GM21423 (cell line): Measurements from ENCODE around the gene TLK2.

ENCODE experiments used
- ATAC-seq: cut with Tn5 transposase; IDR thresholded peaks from one replicate; pipeline ENCODE4 v1.9.1; 2021; ENCODE audit warnings: mild to moderate bottlenecking, moderate library complexity; ENCODE audit not compliant: unreplicated experiment

Gene TLK2

DNA sequence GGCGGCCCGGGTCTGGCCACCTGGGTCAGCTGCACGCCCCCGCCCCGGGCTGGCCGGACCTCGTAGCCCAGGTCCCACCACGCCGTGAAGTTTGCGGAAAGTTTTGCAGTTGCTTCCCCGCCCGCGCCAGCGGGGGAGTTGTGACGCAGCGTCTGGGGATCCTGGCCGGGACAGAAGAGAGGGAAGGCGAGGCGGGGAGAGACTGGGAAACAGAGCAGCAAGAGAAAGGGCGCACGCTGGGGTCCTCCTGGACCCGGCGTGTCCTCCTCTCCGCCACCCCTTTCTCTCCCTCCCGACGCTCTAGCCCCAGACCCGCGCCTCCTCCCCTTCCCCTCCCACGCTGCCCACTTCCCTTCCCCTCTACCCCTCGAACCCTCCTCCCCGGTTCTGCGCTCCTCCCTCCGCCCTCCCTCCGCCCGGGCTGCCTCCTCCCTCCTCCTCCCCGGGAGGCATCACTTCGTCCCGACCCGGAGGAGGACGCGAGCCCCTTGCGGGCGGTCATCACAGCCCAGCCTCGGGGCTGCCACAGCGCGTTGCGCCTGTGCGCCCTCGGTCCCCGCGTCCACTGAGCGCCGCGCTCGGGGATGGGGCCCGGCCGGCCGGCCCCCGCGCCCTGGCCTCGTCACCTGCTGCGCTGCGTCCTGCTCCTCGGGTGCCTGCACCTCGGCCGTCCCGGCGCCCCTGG lies 148.7 kb downstream of the TLK2 start, which contains the start of gene MRC2:
Gene MRC2 (plus strand): TSS at position 452 of the 685 bp plus-strand sequence. CDS start 133 bp downstream, at position 585.
- ATAC-seq: no peak

DNA sequence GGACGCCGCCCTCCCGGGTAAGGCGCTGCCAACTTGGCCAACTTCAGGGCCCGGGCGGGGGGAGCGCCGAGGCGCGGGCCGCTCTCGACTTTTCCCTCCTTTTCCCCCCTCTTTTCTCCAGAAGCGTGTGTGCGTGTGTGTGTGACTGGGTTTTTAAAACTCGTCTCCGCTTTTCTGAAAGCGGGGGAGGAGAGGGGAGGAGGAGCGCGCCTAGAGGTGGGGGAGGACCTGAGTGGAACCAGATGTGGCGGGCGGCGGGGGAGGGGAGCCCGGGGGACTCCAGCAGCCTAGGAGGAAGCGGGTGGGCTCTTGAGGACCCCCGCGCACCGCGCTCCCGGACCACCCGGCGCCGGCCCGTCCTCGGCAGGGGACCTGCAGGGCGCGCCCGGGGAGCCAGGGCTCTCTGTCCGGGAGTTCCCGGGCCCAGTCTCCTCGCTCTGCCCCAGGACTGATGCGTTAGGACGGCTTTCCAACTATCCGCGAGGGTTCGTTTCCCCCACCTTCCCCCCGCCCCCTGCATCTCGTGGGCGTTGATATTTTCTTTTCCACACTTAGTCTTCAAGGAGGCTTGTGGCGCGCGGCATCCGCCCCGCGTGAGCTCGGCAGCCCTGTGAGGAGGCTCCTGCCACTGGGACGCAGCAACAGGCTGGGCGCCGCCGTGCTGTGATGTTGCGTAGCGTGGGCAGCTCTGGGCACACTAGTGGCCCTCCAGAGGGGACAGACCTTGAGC lies 149.4 kb downstream of the TLK2 start:
- no peak for ATAC-seq

DNA sequence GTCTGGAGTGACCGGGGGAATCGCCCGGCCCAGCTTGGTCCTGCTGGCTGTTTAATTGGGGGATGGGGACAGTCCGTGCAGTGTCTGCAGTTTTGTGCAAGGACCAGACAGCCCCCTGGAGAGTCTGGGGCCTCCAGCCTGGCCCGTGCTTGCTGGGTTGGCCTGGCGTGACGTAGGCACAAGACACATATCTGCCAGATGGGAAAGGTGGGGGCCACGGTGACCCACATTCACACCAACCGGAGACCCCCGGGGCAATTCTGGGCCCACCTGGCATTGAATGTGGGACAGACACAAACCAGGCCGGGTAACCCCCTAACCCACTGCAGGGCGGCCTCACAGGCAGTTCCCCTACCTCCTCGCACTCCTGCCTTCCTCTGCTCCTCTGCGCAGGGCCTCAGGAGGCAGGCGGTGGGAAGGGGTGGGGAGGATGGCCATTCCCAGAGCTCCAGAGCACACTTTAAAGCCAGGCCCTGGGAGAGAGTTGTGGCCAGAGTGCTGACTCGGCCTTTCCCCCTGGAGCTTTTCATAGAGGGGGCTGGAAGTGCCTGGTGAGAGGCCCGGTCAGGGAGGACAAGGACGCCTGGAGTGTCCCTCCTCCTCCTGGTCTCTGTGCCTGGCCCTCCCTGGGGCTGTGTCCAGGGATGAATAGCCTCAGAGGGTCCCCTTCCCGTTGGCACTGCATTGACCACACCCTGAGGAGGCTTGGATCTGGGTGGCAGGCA lies 150.4 kb downstream of the TLK2 start:
- ATAC-seq: no peak

DNA sequence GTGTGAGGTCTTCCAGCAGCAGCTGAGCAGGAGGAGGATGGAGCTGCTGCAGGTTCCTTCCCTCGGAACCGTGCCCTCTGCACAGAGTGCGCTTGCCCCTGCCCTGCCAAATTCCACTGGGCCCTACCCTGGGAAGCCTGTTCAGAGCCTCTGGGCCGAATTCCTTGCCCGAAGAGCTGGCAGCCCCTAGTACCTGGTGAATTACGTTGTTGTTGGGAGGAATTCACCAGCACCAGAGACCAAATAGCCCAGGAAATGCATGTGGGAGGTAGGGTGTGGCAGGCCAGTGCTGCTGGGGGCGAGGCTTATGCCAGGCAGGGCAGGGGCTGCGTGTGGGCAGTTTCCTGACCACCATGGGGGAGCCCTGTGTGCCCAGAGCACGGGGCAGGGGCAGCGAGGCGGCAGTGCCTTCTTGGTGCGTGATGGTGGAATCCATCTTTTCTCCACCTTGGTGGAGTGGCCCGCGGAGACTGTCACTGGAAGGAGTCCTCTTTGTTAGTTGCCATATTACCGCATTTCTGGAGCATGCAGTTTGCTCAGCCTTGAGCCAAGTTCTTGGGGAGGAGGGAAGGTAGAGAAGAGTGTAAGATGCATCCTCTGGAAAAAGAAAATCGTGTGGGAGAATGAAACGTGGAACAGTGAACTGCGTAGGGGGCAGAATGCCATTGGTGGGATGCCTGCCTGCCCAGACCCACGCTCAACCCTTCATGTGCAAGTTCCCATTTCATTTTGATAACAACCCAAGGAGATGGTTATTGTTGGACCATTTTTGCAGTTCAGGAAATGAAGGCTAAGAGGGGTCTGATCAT lies 151.1 kb downstream of the TLK2 start:
- ATAC-seq: no peak

DNA sequence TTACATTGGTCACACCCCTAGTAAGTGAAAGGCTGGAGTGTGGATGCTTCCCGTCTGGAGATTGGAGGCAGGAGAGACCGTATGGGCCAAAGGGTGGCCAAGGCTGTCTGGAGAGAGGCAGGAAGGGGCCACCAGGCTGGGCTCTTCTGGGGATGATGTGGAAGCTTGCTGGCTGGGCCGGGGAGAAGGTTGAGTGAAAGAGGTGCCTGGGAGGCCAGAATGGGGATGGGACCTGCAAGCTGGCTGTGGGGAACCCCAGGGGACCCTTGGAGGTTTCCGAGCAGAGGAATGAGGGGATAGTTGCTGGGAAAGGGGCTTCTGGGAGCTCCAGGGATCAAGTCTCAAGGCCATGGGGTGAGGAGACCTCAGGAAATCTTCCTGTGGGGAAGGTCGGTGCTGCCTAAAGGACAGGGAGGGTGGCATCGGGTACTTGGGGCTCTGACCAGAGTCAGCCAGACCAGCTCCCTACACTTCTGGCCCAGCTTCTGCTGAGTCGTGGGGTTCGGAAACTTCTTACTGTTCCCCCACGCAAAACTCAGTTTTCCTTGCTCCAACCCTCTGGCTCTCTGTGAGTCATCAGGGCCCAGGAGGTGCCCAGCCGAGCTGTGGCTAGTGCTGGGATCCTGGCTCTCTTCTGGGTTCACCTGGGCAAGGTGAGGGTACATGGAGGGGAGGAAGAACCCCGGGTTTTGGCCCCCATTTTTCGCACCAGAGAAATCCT lies 151.9 kb downstream of the TLK2 start:
- ATAC-seq: no peak

DNA sequence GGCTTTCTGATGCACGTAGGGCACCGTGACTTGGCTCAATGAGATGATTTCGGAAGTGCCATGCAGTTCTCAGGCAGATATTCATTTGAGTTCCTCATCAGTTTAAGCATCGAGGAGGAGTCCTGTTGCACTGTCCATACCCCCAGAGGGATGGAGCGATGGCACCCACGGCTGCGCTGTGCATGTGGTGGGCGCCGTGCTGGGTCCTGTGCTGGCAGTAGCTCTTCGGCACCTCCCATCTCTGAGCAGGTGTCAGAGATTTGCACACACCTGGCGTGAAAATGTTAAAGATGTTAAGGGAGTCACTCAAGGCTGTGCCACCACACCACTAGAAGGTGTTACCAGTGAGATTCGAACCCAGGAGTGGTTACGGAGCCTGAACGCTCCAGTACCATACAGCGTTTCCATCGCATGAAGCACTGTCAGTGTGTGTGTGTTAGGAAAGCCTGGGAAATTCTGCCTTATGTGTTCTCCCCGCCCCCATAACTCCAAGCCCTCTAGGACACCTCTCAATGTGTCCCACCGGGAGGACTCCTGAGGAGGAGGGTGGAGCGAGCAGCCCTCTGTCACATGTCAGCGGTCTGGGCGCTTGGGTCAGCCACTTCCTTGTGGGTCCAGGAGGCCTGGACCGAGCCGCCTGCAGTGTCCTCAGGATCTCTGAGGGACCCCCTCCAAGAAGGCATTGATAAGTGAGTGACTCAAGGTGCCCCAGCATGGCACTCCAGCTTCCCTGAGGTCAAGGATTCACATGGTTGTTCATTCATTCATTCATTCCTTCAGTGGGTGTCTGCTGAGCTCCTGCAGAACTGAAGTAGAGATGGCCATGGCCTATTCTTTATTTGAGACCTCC lies 152.7 kb downstream of the TLK2 start:
- no peak for ATAC-seq

DNA sequence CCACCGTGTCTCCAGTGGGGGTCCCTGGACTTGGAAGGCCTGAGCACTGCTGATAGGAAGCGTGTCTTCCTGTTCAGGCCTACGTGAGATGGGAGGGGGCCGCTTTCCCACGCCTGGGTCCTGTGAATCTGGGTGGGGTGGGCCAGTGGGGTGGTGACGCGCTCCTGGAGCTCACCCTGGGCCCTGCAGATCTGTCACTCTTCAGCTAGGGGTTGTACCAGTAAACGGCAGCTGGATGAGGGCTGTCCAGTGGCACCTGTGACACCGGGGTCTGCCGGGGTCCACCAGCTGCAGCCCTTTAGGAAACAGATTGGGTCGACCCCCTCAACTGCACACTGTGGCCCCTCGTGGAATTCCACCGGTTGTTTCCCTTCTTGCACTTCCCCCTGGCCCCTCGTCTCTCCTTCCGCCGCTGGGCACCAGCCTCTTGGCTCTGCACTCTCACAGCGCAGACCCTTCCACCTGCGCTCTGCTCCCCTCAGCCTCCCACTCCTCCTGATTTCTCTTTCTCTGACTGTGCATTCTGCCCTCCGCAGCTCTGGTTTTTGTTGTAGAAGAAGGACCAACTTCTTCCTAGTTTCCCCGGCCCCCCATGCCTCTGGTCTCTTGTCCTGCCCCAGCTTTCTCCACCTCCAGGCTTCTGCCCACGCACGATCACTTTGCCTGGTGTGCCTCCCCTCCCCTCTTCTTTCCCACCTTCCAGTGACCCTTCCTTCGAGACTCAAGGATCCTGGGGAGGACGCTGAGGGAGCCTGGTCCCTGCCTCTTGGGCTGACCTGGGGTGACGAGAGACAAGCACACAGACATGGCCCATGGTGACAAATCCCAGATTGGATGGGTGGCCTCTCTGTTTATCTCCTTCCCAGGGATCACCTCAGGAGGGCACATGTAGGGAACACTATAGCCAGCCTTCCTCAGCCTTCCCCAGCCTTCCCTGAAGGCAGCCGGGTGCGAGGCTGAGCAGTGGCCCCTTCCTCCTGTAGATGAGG lies 153.6 kb downstream of the TLK2 start:
- ATAC-seq: no peak

DNA sequence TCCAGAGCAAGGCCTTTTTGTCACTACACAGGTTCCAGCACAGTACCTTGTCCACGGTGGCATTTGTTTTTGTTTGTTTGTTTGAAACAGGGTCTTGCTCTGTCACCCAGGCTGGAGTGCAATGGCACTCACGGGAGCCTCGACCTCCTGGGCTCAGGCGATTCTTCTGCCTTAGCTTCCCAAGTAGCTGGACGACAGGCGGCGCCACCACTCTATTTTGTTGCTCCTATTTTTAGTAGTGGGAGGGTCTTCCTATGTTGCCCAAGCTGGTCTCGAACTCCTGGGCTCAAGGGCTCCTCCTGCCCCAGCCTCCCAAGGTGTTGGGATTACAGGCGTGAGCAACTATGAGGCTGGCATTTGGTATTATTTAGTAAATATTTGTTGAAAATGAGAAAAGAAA lies 159.2 kb downstream of the TLK2 start:
- ATAC-seq: no peak

DNA sequence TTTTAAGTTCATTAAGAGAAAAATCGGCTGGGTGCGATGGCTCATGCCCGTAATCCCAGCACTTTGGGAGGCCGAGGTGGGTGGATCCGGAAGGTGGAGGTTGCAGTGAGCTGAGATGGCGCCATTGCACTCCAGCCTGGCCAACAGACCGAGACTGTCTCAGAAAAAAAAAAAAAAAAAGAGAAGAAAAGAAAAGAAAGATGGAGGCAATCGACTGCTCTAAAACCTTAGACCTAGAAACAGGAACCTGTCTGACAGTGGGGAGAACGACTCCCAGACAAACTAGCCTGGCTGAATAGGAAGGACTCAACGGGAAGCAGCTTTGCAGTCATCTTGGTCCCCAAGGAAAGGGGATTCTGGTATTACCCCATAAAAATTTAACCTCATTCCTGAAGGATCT lies 162.5 kb downstream of the TLK2 start:
- no peak for ATAC-seq

DNA sequence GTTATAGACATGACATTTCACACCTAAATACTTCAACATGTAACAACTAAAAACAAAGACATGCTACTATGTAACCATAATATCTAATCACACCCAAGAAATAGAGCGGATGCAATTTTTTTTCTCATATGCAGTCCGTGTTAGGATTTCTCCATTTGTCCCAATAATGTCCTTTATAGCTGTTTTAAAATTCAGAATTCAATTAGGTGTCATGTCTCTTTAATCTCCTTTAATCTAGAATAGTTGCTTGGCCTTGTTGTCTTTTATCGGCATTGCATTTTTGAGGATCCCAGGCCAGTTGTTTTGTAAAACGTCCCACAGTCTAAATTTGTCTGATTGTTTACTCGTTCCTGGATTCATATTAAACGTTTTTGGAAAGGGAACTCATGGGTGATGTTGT lies 163.3 kb downstream of the TLK2 start:
- no peak for ATAC-seq

DNA sequence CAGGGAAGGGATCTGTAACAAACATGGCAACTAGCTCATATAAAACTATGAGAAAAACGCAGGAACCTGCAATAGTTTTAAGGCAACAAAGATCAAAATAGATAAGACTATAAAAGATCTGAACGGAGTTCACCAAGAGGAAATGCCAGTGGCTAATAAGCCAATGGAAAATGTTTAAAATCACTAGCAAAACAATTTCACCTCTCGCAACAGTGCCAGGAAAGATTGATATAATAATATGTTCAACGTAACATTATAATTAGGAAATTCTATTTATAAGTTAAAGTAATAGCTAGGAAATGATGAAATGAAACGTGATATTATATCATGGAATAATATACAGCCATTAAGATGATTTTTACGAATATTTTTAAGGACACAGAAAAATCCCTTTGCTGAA lies 164.9 kb downstream of the TLK2 start:
- no peak for ATAC-seq

DNA sequence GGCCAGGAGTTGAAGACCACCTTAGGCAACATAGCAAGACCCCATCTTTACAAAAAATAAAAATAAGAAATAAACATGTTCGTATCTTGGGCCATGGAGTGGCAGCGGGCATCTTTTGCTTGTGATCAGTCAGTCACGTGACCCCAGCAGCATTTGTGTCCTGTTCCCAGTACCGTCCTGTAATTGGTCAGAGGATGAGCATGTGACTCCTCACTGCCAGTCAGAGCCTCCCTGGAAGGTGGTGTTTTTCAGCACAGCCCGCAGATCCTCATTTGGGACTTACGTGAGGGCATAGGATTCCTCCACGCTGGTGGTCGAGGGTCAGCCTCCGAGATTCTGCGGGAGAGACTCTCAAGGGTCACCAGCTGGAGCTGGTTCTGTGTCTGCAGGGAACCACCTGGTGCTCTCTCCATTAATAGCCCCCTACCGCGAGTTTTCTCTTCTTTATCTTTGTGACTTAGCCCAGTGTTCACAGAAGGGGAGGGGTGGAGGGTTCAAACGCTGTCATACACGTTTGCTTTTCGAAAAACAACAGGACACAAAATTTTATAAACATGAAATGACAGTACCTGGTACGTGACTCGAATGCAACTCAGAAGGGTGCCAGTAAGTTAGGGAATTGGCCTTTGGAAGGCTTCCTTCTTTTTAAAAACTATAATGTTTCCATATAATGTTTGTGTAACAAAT lies 166.0 kb downstream of the TLK2 start:
- ATAC-seq: no peak

DNA sequence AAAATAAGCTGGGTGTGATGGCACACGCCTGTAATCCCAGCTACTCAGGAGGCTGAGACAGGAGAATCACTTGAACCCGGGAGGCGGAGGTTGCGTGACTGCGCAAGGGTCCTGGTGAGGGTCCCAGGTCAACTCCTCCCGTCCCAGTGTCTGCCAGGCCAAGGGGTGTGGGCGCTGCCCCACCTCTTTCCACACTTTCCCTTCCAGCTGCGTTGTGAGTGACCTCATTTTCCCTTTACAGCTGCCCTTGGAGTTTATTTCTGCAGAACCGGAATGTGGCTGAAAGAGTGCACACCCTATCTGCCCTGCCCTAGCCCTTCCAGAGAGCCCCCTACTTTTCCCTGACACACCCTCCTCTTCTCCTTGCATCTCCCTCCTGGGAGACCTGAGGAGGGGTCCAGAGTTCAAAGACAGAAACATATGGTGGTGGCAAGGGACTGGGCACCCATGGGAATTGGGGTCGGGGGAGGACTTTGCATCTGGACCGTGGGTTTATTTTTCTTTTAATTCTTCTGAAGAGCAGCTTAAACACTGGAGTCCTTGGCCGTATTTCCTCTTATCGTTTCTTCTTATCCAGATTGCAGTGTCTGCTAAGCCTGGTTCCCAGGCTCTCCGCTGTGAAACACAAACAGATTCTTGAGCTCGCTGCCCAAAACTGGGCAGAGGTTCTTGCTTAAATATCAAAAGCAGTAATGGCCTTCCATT lies 169.8 kb downstream of the TLK2 start:
- no peak for ATAC-seq

DNA sequence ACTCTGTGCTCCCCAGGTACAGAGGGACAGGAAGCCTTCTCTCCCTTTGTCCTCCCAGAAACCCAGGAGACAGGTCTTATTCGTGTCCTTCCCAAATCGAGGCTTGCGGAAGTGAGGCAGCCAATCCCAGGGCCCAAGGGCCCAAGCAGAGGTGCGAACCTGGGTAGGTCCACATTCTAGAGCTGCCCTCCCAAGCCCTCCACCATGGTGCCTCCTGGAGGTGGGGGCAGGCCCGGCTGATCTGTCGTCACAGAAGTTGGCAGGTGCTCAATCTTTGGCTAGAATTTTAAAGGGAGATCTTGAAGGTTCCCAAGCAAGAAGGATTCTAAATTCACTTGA lies 170.3 kb downstream of the TLK2 start:
- no peak for ATAC-seq

DNA sequence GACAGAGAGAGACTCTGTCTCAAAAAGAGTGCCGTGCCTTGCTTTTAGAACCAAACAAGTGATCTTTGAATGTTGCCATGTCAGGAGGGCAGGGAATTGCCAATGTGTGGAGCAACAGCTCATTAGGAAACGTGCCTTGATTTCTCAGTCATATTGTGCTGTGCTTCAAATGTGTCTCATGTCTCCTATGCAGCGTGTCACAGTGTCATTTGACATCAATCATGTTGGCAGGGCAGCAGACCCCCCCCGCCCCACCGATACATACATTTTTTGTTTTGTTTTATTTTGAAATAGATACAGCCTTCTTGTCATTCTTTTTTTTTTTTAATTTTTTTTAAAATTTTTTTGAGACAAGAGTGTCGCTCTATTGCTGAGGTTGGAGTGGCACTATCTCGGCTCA lies 170.9 kb downstream of the TLK2 start:
- no peak for ATAC-seq

DNA sequence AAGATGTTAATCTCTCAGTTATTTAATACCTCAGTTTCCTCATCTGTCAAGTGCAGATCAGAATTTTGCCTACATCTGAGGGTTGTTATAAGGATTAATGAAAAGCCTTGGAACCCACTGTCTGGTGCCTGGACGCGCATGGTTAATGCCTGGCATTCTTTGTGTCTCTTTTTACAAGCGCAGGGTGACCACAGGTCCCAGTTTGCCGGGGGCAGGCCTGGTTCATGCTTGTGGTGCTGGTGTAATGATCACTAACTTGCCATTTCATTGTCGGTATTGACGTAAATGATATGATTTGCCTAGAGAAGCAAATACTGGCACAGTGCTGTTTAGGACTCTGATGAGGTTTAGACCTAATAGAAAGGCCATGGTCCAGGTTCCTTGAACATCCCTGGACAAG lies 172.0 kb downstream of the TLK2 start:
- ATAC-seq: no peak

DNA sequence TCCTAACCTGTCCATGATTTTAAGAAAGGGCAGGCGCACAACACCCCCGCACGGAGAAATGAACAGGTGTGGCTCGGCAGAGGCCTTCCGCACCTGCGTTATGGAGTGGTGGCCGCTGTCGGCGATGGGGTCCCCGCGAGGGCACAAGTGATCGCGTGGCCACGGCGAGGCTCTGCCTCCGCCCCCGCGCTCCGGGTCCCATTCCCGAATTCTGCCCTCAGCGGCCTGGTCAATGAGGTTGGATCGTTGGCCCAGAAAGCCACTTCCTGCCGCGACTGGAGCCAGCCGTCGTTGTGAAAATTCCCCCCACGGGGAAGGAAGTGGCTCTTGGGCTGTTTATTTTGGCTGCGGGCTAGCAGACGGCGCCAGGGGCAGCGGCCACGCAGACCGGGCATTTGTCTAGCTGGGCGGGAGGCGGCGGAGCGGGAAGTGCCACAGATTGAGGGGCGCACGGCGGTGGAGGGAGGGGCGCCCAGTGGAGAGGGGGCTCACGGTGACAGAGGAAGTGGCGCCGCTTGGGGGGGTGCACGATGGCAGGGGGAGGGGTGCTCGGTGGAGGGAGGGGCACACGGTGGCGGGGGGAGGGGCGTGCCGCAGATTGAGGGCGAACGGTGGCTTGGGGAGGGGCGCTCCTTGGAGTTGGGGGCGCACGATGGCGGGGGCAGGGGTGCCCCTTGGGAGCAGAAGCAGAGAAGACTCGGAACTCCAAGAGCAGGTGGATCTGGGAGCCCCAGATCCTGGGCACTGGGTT lies 173.8 kb downstream of the TLK2 start:
- no peak for ATAC-seq
